ENCODE data around the gene SELENOP.
"Not testable (repeated sequence)": the region's sequence is repeated elsewhere in the genome, so short reads cannot be mapped to it uniquely, and the experiment has no call there.

Gene SELENOP

DNA sequence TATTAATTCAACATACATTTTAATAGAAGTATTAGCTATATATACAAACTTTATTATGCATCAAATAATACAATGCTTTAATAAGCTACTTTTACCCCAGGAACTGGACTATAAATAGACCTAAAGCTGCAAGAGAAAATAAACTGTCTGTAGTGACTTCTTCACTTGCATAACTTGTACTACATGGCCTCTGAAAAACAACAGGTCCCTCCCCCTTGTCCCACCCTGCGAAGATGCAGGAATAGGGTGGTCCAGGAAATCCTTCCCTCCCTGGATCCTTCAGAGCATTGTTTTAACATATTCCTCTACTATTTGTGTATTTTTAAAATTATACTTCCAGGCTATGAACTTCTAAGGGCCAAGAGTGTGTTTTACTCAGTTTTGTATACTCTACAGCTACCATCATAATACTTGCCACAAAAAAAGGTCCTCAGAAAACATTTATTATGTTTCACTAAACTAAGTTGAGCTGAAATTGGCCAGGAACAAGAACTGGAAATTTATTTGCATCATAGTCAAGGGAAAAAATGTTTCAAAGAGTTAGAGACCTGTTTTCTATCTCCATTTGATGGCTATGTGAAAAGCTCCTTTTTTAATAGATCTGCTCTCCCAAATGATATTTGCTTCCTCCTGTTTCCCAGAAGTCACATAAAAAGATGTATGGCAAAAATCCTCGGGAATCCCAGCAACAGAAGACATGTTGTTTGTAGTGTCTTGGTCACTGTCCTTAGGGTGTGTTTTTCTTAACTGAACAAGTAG lies 15.2 kb upstream of the SELENOP start:
- no peak for DNase-seq (ENCODE audit: low read depth)

DNA sequence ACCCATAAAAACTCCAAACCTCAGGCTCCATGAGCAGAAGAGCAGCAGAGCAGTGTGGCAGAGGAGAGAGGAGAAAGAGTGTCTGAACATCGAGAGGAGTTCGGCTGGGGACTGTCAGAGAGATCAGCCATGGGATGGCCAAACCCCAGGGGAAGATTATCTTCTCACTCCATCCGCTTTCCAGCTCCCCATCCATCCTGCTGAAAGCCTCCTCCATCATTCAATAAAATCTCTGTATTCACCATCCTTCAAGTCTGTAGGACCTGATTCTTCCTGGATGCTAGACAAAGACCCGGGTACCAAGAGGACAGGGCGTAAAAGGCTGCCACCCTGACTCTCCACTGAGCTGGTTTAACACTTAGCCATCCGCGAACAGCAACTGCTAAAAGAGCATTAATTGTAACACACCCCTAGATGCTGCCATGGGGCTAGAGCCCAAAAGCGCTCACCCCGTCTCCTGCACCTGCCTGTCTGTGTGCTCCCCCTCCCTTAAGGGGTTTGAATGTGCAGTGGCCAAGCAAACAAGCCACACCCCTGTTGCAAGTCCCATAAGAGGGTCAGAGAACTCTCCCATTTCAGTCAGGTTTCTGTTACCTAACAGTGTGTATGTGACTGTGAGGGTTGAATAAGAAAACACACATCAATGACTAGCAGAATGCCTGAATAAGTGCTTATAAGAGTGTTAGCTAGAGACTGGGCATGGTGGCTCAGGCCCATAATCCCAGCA lies 13.9 kb upstream of the SELENOP start:
- no peak for DNase-seq (ENCODE audit: low read depth)

DNA sequence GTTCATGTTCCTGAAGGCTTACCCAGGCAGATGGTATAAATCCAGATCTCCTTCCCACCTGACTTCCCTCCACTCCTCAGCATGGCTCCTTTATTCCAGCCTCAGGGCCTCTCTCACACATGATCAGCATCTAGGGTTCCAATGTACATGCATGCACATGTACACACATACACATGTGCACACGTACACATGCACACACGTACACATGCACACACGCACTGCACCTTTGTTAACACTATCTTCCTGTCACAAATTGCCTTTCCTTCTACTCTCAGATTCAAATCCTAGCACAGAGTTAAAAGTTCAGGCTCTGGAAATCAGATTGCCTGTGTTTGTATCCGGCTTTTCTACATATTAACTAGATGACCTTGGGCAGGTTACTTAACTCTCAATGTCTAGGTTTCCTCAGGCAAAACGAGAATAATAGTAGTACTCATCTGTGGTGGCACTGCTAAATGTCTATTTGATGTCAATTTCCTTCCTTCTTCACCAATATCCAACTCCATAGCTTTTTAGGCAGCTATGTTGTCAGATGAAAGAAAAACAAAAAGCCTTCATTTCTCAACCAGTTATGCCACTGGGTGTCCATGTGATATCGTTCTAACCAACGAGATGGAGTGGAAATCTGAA lies 12.8 kb upstream of the SELENOP start:
- DNase-seq (ENCODE audit: low read depth): no peak

DNA sequence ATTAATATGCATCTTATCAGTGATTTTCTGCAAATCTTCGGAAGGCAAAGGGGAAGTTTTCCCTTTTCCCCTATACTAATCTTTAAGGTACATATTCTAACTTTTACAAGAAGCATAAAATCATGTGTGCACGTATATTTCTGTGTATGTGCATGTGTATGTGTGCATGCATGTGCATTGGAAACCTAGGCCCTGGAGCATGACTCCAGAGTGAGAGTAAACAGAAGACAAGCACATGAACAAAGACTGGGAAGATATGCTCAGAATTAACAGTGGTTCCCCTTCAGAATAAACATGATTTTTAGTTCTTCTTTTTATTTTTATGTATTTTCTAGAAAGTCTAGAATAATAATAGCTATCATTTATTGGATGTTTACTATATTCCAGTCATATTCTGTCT lies 10.9 kb upstream of the SELENOP start:
- DNase-seq (ENCODE audit: low read depth): no peak

DNA sequence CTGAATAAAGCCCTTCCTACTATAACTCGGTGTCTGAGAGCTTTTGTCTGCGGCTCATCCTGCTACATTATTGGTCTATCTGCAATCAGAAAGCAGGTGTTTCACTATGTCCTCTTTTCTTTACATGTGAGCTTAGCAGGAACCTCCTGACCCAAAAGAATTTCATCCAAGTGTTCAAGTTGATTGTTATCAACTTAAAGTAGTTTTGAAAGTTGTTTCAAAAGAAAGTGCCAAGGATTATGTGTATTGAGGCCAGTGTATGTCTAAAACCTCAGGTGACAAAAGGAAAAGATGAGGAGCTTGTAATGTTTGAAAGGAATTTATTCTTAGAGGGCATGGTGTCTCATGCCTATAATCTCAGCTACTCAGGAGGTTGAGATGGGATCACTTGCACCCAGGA lies 8.1 kb upstream of the SELENOP start:
- no peak for DNase-seq (ENCODE audit: low read depth)

DNA sequence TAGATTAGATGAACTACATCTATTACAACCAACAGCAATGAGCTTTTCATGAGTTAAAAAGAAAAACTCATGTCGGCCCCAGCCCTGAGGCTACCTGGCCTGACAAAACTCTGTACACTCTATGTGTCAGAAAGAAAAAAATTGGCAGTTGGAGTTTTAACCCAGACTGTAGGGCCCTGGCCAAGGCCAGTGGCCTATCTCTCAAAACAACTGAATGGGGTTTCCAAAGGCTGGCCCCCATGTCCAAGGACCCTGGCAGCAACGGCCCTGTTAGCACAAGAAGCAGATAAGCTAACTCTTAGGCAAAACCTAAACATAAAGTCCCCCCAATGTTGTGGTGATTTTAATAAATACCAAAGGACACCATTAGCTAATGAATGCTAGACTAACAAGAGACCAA lies 4.9 kb upstream of the SELENOP start:
- DNase-seq (ENCODE audit: low read depth): not testable (repeated sequence)

DNA sequence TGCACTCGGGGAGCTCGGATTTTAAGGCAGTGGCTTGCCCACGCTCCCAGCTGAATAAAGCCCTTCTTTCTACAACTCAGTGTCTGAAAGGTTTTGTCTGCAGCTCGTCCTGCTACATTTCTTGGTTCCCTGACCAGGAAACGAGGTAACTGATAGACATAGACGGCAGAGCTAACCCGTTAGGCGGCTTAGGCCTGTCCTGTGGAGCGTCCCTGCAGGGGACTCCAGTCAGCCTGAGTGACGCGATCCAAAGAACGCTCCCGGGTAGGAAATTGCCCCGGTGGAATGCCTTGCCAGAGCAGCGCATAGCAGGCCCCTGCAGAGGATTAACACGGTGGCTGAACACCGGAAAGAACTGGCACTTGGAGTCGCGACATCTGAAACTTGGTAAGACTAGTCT lies 1.8 kb upstream of the SELENOP start:
- no peak for DNase-seq (ENCODE audit: low read depth)

DNA sequence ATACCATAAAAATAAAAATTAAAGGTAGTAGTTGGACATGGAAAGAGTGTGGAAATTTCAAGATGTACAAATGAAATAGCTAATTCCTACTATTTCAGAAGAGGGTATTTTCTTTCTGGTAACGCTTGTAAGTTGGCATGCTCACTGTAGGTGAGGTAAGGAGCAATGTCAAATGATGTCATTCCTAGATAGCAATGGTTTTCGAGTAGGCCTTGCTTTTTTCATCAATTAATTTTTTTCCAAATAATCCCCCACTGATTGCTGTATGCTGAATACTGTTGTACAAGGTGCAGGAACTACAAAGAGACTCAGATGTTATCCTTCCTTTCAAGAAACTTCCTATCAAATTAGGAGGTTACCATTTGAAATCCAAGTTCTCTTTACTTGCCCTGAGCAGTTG lies 928 bp upstream of the SELENOP start:
- DNase-seq (ENCODE audit: low read depth): no peak

DNA sequence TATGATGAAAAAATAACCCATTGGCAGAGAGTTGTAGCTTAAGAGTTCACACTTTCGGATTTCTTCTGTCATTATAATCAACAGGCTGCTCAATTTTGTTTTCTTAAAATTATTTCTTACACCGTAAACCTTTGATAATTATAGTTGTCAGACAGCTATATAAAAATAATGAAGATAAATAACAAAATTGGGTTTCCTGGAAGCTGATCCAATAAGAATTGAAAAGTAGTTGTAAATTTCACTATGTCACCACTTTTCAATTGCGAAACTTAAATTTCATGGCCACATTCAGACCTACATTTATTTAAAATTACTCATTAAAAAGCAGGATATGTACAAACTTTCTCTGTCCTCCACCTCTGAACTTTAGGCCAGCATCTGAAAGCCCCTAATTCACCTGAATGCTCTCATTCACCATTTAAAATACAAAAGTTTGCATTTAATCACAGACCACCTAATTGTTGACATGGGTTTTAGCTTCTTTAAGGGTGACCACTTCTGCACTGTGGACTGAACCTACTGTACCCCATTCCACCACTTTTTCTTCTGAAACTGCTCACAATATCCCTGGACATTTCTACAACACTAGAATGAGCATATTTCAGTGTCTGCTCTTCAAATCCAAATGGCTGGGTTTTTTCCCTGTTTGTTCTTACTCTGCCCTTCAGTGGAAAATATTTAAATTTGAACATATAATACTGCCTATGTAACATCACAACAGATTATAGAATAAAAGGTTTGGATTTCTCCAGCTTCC lies 680 bp downstream of the SELENOP start:
- DNase-seq (ENCODE audit: low read depth): no peak

DNA sequence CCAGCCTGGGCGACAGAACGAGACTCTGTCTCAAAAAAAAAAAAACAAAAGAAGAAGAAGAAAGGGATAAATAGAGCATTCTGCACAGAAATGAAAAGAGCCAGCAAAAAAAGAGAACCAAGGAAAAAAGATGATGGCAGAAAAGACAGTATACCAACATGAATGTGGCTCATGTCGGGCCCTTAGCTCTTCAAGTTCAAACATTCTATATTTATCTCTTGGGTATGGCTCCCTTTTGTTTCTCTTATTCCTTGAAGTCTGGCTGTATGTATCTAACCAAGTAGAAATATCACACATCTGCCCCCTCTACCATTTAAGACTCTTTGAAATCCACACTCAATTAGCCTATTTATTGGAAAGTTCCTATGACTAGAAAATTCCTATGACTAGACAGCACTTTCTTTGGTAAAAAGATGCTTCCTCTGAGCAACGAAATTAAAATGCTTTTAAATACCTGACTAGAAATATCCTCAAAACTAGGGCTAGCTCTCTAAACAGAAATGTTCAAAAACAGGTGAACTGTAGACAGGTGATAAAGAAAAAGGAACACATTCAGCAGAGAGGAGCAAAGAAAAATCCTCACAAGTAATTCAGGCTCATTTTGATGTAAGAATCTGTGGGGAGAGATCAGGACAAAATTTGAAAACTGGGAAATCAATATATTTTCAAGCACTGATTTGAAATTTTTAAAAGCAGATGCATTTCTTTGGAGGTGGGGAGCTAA lies 2.6 kb downstream of the SELENOP start:
- no peak for DNase-seq (ENCODE audit: low read depth)

DNA sequence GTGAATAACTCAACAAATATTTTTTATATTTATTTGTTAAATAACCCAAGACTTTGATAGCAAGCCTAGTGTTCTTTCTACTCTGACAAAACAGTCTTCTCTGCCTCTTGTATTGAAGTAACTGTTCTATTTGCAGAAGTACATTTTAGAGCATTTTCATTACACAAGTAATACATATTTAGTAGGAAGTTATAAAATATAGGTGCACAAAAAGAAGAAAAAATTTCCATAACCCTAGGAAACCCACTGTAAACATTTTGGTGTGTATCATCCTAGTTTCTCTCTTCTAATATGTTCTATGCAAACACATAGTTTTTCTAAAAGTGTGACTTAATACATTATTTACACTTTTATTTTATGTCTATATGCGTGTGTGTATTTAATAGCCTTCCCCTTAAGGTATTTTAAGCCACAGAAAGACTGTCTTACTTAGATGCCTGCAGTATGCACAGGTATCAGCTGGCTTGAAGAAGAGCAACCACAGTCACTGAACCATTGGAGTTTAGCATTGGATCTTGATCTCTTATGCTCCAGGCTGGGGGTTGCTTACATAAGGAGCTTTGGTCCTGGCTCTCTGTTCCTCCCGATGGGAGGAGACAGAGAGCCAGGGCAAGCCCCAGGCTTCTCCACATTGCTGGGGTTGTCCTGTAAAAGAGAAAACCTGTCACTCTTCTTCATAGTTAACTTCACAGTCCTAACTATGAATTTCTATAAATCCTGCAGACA lies 3.8 kb downstream of the SELENOP start:
- DNase-seq (ENCODE audit: low read depth): no peak

DNA sequence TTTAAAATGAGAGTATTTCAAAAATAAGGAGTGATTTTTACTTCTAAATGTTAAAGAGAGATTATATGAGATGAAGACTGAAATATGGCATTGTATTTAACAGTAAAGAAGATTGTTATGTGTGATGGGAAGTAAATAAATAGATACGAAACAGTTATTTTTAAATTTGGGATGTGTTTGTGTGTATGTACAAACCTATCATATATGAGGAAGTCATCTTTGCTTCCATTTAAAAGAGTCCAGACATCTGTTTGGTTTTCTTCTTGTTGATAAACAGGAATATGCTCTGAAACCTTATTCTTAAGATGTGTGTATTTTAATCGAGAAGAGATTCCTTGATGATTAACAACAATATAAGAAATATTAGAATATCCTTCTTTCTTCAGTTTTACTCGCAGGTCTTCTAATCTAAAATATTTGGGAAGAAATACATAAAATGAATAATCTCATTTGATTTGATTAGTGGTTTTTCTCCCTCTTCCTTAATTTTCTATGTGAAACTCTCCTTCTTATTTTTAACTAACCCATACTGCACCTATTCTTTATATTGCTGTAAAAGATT lies 4.9 kb downstream of the SELENOP start:
- no peak for DNase-seq (ENCODE audit: low read depth)

DNA sequence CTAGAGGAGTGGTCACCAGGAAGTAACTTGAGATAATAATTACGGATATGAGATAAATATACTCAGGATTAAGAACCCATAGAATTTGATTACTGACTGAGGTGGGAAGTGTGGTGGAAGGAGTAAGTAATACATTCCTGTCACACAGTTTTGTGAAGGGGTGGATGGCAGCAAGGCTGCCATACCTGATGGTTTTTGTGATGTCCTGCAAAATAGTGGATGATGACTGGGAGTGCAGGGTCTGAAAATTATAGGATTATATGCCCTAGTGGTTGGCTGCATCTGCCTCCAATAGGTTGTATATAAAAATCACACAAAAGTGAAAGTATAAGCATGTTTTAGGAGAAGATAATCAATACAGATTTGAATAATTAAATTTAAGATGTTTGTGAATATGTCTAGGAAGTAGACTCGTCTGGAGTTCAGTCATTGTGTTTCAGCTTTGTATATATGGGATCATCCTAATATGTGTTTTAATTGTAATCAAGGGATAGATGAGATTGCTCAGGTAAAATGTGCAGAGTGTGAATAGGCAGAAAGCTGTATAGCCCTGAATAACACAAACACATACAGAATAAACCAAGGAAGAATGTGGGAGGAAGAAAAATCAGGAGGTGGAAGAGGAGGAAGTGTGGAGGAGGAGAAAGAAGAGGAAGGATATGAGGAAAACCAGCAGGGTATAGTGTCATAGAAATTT lies 5.5 kb downstream of the SELENOP start:
- DNase-seq (ENCODE audit: low read depth): no peak

DNA sequence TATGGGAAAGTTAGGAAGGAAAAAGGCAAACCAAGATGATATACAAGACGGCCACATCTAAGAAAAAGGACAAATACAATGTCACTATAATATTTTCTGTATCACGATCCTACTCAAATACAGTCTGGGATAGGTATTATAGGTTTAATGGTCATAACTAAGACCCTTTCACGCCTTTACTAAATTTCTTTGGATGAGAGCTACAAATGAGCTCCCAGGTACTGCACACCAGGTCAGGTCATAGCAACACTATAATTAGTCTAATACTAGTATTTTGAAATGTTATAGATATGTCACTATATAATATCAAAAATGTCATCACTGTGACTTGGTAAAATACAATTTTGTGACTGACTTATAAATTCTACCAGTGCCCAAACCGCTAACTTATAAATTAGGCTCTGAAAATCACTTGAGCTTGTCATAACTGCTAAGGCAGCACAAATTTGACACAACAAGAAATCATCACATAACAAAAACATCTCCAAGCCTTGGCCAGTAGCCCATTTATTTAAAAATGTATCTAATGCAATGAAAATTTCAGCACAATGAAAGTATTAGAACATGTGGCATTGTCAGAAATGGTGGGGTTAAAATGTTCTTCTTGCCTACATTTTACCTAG lies 6.9 kb downstream of the SELENOP start:
- DNase-seq (ENCODE audit: low read depth): no peak

DNA sequence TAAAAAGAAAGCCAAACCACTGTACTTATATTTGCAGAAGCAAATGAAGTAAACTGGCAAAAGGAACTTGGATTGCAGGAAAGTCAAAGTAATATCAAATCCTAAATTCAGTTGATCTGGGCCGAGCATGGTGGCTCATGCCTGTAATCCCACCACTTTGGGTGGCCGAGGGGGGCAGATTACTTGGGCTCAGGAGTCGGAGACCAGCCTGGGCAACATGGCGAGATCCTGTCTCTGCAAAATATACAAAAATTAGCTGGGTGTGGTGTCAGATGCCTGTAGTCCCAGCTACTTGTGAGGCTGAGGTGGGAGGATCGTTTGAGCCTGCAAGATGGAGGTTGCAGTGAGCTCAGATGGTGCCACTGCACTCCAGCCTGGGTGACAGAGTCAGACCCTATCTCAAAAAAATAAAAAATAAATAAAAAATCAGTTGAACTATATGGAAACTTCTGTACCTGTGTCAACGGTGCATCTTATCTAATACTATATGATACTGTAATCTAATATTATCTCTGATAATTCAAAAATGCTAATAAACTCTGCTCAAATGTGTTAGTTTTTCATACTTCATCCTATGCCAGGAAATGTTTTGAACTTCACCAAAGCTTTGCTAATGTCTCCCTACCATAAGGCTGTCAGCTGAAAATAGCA lies 10.1 kb downstream of the SELENOP start:
- DNase-seq (ENCODE audit: low read depth): no peak

DNA sequence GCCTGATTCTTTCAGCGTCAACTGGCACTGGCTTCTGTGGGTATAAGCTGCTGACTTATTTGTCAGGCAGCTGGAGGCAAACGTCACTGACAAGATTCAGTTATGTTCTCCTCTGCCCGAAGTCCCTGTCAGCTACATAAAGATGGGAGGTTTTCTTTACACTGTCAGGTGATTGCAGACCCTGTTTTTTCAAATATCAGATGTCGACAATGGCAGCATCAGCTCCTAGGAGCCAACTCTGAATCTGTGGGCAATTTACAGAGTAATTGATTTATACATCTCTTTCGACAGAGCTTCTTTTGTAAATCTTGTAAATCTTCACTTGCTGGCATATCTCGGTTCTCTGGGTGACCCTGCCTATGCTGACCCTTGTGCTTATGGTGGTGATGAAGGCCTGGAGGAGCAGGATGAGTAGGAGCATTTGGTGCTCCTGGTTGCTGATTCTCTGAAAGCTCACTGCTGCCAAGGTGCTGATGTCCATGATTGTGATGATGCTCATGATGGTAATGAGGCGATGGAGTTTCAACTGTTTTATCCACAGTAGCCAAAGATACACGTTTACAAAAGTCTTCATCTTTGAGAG lies 10.9 kb downstream of the SELENOP start:
- DNase-seq (ENCODE audit: low read depth): no peak

DNA sequence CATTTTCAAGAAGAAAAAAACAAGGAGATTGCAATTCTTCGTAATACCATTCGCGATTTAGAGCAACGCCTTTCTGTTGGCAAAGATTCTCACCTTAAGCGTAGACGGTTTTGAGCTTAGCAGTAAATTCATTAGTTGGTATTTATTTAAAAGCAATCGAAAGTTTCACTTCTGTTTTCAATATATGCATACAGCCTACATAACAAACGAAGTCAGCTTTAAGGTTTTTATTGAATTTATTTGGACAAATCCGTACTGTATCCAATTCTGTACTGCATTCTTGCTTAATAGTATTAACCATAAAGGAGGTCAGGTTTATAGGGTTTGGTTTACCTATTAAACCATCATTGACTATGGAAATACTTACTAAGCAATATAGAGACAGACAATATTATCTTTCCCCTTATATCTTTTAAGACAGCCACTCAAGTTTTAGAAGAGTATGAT lies 12.0 kb downstream of the SELENOP start:
- no peak for DNase-seq (ENCODE audit: low read depth)

DNA sequence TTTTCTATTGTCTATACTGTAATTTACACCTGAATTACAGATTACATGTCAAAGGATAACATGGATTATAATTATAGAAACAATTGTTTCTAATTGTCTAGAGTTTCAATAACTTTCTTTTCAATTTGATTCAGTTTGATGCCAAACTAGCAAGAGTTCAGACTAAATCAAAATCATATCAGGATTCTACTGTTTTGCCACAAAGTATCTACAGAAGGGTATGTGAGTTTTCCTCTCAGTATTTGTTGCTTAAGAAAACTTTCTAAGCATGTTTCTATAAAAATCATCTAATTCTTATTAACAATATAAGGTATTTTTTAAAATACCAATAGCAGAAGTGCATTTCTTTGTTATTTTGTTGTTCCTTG lies 12.5 kb downstream of the SELENOP start:
- DNase-seq (ENCODE audit: low read depth): no peak

Data from activated gamma-delta T cell treated with anti-CD3 and anti-CD28 coated beads, Interleukin-2, amount 50 U/mL, for 16 hours (primary cell).